GM12892 (cell line): Measurements from ENCODE around the gene TAGAP.

Experiments
- DNase-seq: peaks from one replicate; pipeline ENCODE4 v3.0.0; 2011; ENCODE audit not compliant: insufficient read length
- FAIRE-seq: peaks from 2 replicates; lab custom pipeline; 2011; peaks lifted over from hg19 to GRCh38; lab: Jason Lieb, UNC
- POLR2A ChIP-seq: IDR thresholded peaks from 2 replicates; pipeline ENCODE4 v1.6.1; 2011; ENCODE audit warnings: low read depth, low read length, control low read depth
- POLR2AphosphoS5 ChIP-seq: IDR thresholded peaks from 2 replicates; pipeline ENCODE4 v1.6.1; 2011; ENCODE audit warnings: low read depth, low read length, control low read depth
- TAF1 ChIP-seq: IDR thresholded peaks from 2 replicates; pipeline ENCODE4 v1.6.1; 2011; ENCODE audit warnings: low read depth, mild to moderate bottlenecking, control low read depth, low read length, borderline replicate concordance

Gene TAGAP

DNA sequence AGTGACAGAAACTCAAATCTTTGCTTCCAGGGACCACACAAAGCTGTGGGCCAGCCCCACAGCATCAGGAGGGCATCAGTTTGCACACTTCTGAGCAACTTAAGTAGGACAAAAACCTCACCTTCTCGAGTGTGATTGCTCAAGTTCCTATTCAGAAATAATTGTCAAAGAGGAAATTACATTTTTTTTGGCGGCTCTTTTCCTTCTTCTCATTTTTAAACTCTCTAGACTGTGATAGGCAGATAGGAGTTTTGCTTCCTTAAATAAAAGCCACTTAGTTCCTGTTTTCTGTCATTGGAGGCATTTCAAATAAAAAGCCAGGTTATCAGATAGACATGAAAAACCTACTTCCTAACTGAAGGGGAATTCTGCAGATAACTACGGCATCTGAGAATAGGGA lies 11.2 kb upstream of the TAGAP start:
- no peak for TF ChIP-seq POLR2AphosphoS5
- no peak for TF ChIP-seq POLR2A
- no peak for TF ChIP-seq TAF1
- DNase-seq (no peak), FAIRE-seq (peak; percentile 14)

GRCh38 chr6:159053781-159054398 lies 9.1 kb upstream of the TAGAP start:
- DNase-seq (no peak), FAIRE-seq (peak; percentile 53)
- TF ChIP-seq POLR2A: no peak
- TF ChIP-seq TAF1: no peak
- no peak for TF ChIP-seq POLR2AphosphoS5

- no peak for FAIRE-seq
- DNase-seq: no peak
- TF ChIP-seq TAF1 (no peak), POLR2A (no peak), POLR2AphosphoS5 (no peak)
Observed at GRCh38 chr6:159052720-159053119, 7.9 kb upstream of the TAGAP start.

- no peak for FAIRE-seq
- DNase-seq: no peak
- TF ChIP-seq POLR2AphosphoS5: no peak
- no peak for TF ChIP-seq TAF1
- no peak for TF ChIP-seq POLR2A
Observed at GRCh38 chr6:159047891-159048685, 3.3 kb upstream of the TAGAP start.

- TF ChIP-seq POLR2AphosphoS5 (no peak), TAF1 (no peak), POLR2A (no peak)
- FAIRE-seq: peak; percentile 42
- no peak for DNase-seq
Observed at GRCh38 chr6:159045801-159046200, 1.0 kb upstream of the TAGAP start.

DNA sequence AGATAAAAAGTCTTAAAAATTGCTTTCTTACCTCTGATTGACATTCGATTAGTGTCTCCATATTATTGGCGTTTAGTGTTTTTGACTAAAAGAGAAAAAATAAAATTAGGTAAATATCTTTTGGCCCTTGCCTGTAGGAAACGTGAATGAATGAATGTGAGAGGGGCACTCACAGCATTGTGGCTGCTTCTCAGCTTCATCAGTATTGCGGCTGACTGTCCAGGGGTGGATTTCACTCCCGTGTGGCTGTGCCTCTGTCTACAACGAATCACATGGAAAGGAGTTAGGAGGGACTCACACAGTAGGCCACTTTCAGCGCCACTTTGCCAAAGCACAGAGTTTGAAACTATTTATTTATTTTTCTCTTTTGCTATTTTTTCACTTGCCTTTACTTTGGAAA lies 844 bp downstream of the TAGAP start:
- TF ChIP-seq TAF1 (no peak), POLR2AphosphoS5 (no peak), POLR2A (no peak)
- peak; percentile 76 for FAIRE-seq
- DNase-seq: no peak

DNA sequence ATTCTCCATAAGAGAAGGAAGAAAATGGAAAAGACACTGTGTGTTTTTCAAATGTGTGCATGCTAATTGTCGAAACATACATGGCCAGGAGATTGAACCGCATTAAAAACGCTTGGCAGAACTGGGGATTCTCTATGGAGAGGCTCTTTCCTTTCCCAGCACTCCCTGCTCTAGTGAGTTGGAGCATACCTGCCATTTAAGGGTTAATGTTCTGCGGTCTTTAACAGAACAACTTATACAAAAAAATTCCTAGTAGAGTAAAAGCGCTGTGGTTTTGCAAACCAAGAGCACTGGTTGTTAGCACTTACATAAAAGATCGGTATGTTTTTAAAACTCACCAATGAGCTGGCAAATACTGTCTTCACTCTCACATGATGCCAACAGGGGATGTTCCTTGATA lies 1.5 kb downstream of the TAGAP start:
- TF ChIP-seq POLR2AphosphoS5 (no peak), TAF1 (no peak), POLR2A (no peak)
- no peak for FAIRE-seq
- DNase-seq: no peak

GRCh38 chr6:159042826-159043181 lies 2.0 kb downstream of the TAGAP start:
- TF ChIP-seq TAF1 (no peak), POLR2AphosphoS5 (no peak), POLR2A (no peak)
- no peak for FAIRE-seq
- no peak for DNase-seq

- FAIRE-seq (peak; percentile 95), DNase-seq (no peak)
- no peak for TF ChIP-seq TAF1
- TF ChIP-seq POLR2A: no peak
- no peak for TF ChIP-seq POLR2AphosphoS5
Observed at GRCh38 chr6:159042003-159042825, 2.6 kb downstream of the TAGAP start.

- FAIRE-seq (no peak), DNase-seq (no peak)
- no peak for TF ChIP-seq POLR2A
- no peak for TF ChIP-seq POLR2AphosphoS5
- no peak for TF ChIP-seq TAF1
Observed at GRCh38 chr6:159041181-159041580, 3.6 kb downstream of the TAGAP start.

GRCh38 chr6:159039885-159040258 lies 4.9 kb downstream of the TAGAP start:
- DNase-seq (no peak), FAIRE-seq (peak; percentile 33)
- TF ChIP-seq POLR2A (no peak), POLR2AphosphoS5 (no peak)
